Stimulated activated naive CD8-positive, alpha-beta T cell treated with anti-CD3 and anti-CD28 coated beads, Interleukin-15, amount 100 ng/mL, for 72 hours (primary cell): ENCODE data around the gene ANKRD36.
A peak's percentile ranks its signal among the peaks of the same experiment; 100 is the strongest.
"Not testable (repeated sequence)": the region's sequence is repeated elsewhere in the genome, so short reads cannot be mapped to it uniquely, and the experiment has no call there.

Experiments
- ATAC-seq: fragments of 150-1000 bp; cut with Tn5 transposase; 2 replicates; pipeline ENCODE4 v1.10.0; 2021; ENCODE audit warnings: mild to moderate bottlenecking, moderate library complexity
- DNase-seq, 2 donors: peaks; one replicate each; pipeline ENCODE4 v3.0.0; 2021 to 2022
- H3K27ac Mint-ChIP-seq, 2 donors: one replicate each; pipeline ENCODE4 v1.8.0; 2022; ENCODE audit warnings: mild to moderate bottlenecking in 2 of 2, mixed read lengths in 2 of 2, moderate library complexity in 2 of 2
- H3K27me3 Mint-ChIP-seq: one replicate; pipeline ENCODE4 v1.8.0; 2022; ENCODE audit warnings: mixed read lengths
- H3K4me1 Mint-ChIP-seq: one replicate; pipeline ENCODE4 v1.8.0; 2022; ENCODE audit warnings: mild to moderate bottlenecking, mixed read lengths
- H3K4me3 Mint-ChIP-seq, 2 donors: one replicate each; pipeline ENCODE4 v1.8.0; 2022; ENCODE audit warnings: mild to moderate bottlenecking in 2 of 2, mixed read lengths in 2 of 2, moderate library complexity in 1 of 2
- H3K9me3 Mint-ChIP-seq, 2 donors: one replicate each; pipeline ENCODE4 v1.8.0; 2022; ENCODE audit warnings: mixed read lengths in 2 of 2

The ANKRD36 gene

GRCh38 chr2:97095661-97096060 lies 17.3 kb upstream of the ANKRD36 start:
- Mint-ChIP-seq H3K27ac (no peak overlapping the region), H3K4me3 (peak overlapping the region; percentile 80 to 81), H3K4me1 (peaks cover 12% of the 10 kb centered on the region), H3K27me3 (peaks cover 10% of the 10 kb centered on the region), H3K9me3 (no peaks in the 10 kb centered on the region)
- DNase-seq = no peak
- no peak for ATAC-seq

- H3K27me3 Mint-ChIP-seq = peaks cover 18% of the 10 kb centered on the region
Measured at GRCh38 chr2:97098786-97099372, 14.1 kb upstream of the ANKRD36 start.

GRCh38 chr2:97106878-97107277 lies 6.1 kb upstream of the ANKRD36 start:
- not testable (repeated sequence) for H3K9me3 Mint-ChIP-seq, H3K27ac Mint-ChIP-seq, DNase-seq, H3K4me3 Mint-ChIP-seq, ATAC-seq, H3K4me1 Mint-ChIP-seq
- peaks cover 24% of the 10 kb centered on the region for H3K27me3 Mint-ChIP-seq

More at GRCh38 chr2:97098786-97099372, 14.1 kb upstream of the ANKRD36 start:
- H3K9me3 Mint-ChIP-seq, ATAC-seq, H3K27ac Mint-ChIP-seq, H3K4me3 Mint-ChIP-seq, DNase-seq: not testable (repeated sequence)
- peaks cover 12% of the 10 kb centered on the region for H3K4me1 Mint-ChIP-seq

GRCh38 chr2:97111246-97111645 lies 1.7 kb upstream of the ANKRD36 start:
- H3K27ac Mint-ChIP-seq, DNase-seq: not testable (repeated sequence)

DNA sequence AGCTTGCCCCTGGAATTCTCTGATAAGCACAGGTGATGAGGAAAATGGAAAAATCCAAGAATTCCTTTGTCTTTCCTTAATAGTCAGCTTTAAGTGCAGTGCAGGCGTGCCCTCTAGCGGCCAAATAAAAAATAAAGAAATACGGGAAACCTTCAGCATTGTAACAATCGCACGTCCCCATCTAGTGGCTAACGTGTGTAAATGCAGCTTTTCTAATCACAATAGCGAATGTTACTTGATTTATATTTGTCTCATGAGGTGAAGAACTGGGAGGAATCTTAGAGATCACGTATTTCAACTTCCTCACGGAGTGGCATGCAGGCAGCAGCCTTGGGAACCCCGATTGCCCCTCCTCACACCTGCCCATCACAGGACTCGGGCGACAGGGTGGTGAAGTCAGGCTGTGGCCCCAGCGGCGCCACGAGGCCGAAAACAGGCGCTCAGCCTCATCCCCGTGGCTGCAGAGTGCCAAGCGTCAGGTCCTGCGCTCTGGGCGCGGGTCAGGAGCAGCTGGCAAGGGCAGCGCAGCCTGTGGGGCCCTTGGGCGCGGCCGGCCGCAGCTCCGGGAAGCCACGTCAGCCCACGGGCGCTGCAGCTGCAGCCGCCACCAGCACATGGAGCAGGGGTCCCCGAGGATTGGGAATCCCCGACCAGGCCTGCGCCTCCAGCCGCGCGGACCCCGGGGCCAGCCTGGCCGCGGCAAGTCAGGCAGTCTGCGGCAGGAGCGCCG lies 468 bp upstream of the ANKRD36 start:
- ATAC-seq (peak; percentile 72), DNase-seq (peak; percentile 70 to 77)
- Mint-ChIP-seq H3K27ac (peak overlapping the region; percentile 96), H3K27me3 (peaks cover 24% of the 10 kb centered on the region), H3K4me3 (peak overlapping the region; percentile 95 to 99)
- H3K4me1 Mint-ChIP-seq, H3K9me3 Mint-ChIP-seq: not testable (repeated sequence)

More at GRCh38 chr2:97111246-97111645, 1.7 kb upstream of the ANKRD36 start:
- ATAC-seq, H3K9me3 Mint-ChIP-seq, H3K4me1 Mint-ChIP-seq, H3K4me3 Mint-ChIP-seq: not testable (repeated sequence)
- peaks cover 24% of the 10 kb centered on the region for H3K27me3 Mint-ChIP-seq

DNA sequence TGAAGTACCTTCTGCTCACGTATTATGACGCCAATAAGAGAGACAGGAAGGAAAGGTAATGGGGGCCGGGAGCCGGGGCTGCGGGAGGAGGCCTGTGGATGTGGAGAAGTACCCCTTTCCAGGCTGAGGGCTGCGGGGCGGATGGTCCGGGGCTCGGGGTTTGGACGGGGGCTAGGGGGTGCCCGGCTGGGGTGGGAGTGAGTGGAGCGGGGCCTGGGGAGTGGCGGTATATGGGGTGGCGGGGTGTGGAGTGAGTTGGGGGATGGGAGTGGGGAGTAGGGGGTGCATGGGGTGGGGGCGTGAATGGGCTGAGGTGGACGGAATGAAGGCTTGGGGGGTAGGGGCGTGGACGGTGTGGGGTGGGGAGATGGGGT lies 916 bp downstream of the ANKRD36 start:
- peak overlapping the region; percentile 96 to 98 for H3K27ac Mint-ChIP-seq
- H3K9me3 Mint-ChIP-seq, DNase-seq, H3K4me1 Mint-ChIP-seq: not testable (repeated sequence)
- peaks cover 16% of the 10 kb centered on the region for H3K27me3 Mint-ChIP-seq
- peak overlapping the region; percentile 99 for H3K4me3 Mint-ChIP-seq
- peak; percentile 44 for ATAC-seq

DNA sequence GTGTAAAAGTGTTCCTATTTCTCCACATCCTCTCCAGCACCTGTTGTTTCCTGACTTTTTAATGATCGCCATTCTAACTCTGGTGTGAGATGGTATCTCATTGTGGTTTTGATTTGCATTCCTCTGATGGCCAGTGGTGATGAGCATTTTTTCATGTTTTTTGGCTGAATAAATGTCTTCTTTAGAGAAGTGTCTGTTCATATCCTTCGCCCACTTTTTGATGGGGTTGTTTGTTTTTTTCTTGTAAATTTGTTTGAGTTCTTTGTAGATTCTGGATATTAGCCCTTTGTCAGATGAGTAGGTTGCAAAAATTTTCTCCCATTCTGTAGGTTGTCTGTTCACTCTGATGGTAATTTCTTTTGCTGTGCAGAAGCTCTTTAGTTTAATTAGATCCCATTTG lies 16.1 kb downstream of the ANKRD36 start:
- H3K9me3 Mint-ChIP-seq, ATAC-seq, H3K4me1 Mint-ChIP-seq, H3K27ac Mint-ChIP-seq, H3K27me3 Mint-ChIP-seq, H3K4me3 Mint-ChIP-seq, DNase-seq: not testable (repeated sequence)

DNA sequence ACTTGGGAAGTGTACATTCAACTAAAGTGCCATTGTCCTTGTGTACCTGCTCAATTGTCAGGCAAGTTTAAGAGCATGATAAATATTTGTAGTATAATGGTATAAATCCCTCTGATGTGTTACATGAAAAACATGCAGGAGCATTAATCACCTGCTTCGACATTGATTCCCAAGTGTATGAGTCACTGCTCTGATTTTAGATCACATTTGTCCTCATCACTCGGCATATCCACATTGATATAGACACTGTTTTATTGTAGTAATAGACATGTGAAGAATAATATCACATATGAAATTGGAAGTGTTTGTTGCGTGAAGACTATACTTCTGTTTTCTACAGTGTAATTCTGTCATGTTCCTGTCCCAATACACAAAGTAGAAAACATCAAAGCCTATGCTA lies 31.1 kb downstream of the ANKRD36 start:
- DNase-seq, H3K4me1 Mint-ChIP-seq, H3K27ac Mint-ChIP-seq, H3K27me3 Mint-ChIP-seq, ATAC-seq, H3K4me3 Mint-ChIP-seq, H3K9me3 Mint-ChIP-seq: not testable (repeated sequence)

DNA sequence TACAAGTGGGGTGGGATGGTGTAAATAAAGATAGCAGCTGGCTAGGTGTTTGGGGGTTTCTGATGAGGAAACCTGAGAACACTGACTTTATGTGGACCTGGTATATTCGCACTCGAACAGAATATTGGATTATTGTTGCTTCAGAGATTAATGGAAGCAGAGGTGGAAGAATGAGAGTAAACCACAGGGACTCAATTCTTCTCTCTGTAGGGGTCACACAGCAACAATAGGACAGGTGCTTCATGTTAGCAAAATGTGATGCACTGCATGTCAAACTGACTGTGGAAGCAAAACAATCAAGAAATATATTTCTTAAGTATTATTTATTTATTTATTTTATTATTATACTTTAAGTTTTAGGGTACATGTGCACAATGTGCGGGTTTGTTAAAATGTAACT lies 53.6 kb downstream of the ANKRD36 start:
- not testable (repeated sequence) for ATAC-seq, DNase-seq, H3K27me3 Mint-ChIP-seq, H3K4me3 Mint-ChIP-seq, H3K4me1 Mint-ChIP-seq, H3K27ac Mint-ChIP-seq
- peaks cover 7 to 21% of the 10 kb centered on the region in 2 donors for H3K9me3 Mint-ChIP-seq

GRCh38 chr2:97167938-97168337 lies 55.0 kb downstream of the ANKRD36 start:
- not testable (repeated sequence) for ATAC-seq, H3K4me3 Mint-ChIP-seq
- peaks cover 7 to 21% of the 10 kb centered on the region in 2 donors for H3K9me3 Mint-ChIP-seq

GRCh38 chr2:97168583-97168982 lies 55.6 kb downstream of the ANKRD36 start:
- not testable (repeated sequence) for H3K27ac Mint-ChIP-seq, H3K4me3 Mint-ChIP-seq, H3K4me1 Mint-ChIP-seq, ATAC-seq, H3K27me3 Mint-ChIP-seq, DNase-seq
- peaks cover 7 to 21% of the 10 kb centered on the region in 2 donors for H3K9me3 Mint-ChIP-seq

More at GRCh38 chr2:97167938-97168337, 55.0 kb downstream of the ANKRD36 start:
- H3K27me3 Mint-ChIP-seq, H3K4me1 Mint-ChIP-seq, DNase-seq, H3K27ac Mint-ChIP-seq: not testable (repeated sequence)

GRCh38 chr2:97180391-97180790 lies 67.4 kb downstream of the ANKRD36 start:
- not testable (repeated sequence) for H3K4me1 Mint-ChIP-seq, ATAC-seq, H3K4me3 Mint-ChIP-seq, H3K27me3 Mint-ChIP-seq, DNase-seq, H3K9me3 Mint-ChIP-seq, H3K27ac Mint-ChIP-seq

GRCh38 chr2:97195349-97195748 lies 82.4 kb downstream of the ANKRD36 start:
- not testable (repeated sequence) for ATAC-seq, H3K4me1 Mint-ChIP-seq, H3K27me3 Mint-ChIP-seq, H3K27ac Mint-ChIP-seq, DNase-seq, H3K4me3 Mint-ChIP-seq, H3K9me3 Mint-ChIP-seq

- H3K9me3 Mint-ChIP-seq, H3K4me3 Mint-ChIP-seq, ATAC-seq, H3K4me1 Mint-ChIP-seq, DNase-seq, H3K27me3 Mint-ChIP-seq: not testable (repeated sequence)
- H3K27ac Mint-ChIP-seq = peak overlapping the region in 1 of 2 donors; percentile 66
Measured at GRCh38 chr2:97197251-97197650, 84.3 kb downstream of the ANKRD36 start.

- H3K9me3 Mint-ChIP-seq, H3K27me3 Mint-ChIP-seq, H3K4me1 Mint-ChIP-seq, ATAC-seq, H3K27ac Mint-ChIP-seq, DNase-seq, H3K4me3 Mint-ChIP-seq: not testable (repeated sequence)
Measured at GRCh38 chr2:97200887-97201286, 87.9 kb downstream of the ANKRD36 start.

GRCh38 chr2:97202643-97203250 lies 89.8 kb downstream of the ANKRD36 start:
- H3K4me1 Mint-ChIP-seq, H3K27ac Mint-ChIP-seq, DNase-seq, H3K9me3 Mint-ChIP-seq, ATAC-seq, H3K27me3 Mint-ChIP-seq, H3K4me3 Mint-ChIP-seq: not testable (repeated sequence)
